ENCODE results near the gene FUT1.
A peak's percentile ranks its signal among the peaks of the same experiment; 100 is the strongest.
"Not testable (repeated sequence)": the region's sequence is repeated elsewhere in the genome, so short reads cannot be mapped to it uniquely, and the experiment has no call there.

The FUT1 gene

GRCh38 chr19:48768171-48768753, 15.8 kb upstream of the FUT1 start:
- DNase-seq = not testable (repeated sequence)

GRCh38 chr19:48765816-48766215, 13.4 kb upstream of the FUT1 start:
- DNase-seq = peak; percentile 52

GRCh38 chr19:48760504-48761205, 8.2 kb upstream of the FUT1 start:
- DNase-seq = no peak

- no peak for DNase-seq
These were observed 5.3 kb upstream of the FUT1 start for GRCh38 chr19:48757741-48758144.

GRCh38 chr19:48757089-48757675, 4.7 kb upstream of the FUT1 start:
- no peak for DNase-seq

- DNase-seq = no peak
These were observed 4.2 kb upstream of the FUT1 start for GRCh38 chr19:48756686-48757085.

- DNase-seq = no peak
These were observed 3.8 kb upstream of the FUT1 start for GRCh38 chr19:48756212-48756611.

- DNase-seq = no peak
These were observed 3.3 kb upstream of the FUT1 start for GRCh38 chr19:48755787-48756186.

GRCh38 chr19:48755084-48755641, 2.7 kb upstream of the FUT1 start, which contains the start of gene FGF21:
Gene FGF21 (plus strand): TSS chr19:48755524. CDS start chr19:48756237, 713 bp downstream.
- peak; percentile 31 for DNase-seq

- no peak for DNase-seq
These were observed 471 bp downstream of the FUT1 start for GRCh38 chr19:48751845-48752495.

- no peak for DNase-seq
These were observed 1.5 kb downstream of the FUT1 start for GRCh38 chr19:48750771-48751504.

- no peak for DNase-seq
These were observed 2.1 kb downstream of the FUT1 start for GRCh38 chr19:48750351-48750750.

- no peak for DNase-seq
These were observed 2.8 kb downstream of the FUT1 start for GRCh38 chr19:48749571-48750198.

GRCh38 chr19:48746738-48747575, 5.5 kb downstream of the FUT1 start, which contains the start of gene IZUMO1:
Gene IZUMO1 (minus strand): TSS chr19:48746909. CDS start chr19:48745859, 1,050 bp downstream.
- peak; percentile 83 for DNase-seq

GRCh38 chr19:48746110-48746509, 6.3 kb downstream of the FUT1 start:
- DNase-seq = no peak

- peak; percentile 77 for DNase-seq
These were observed 7.0 kb downstream of the FUT1 start for GRCh38 chr19:48745208-48745995.

GRCh38 chr19:48742096-48742495, 10.3 kb downstream of the FUT1 start:
- no peak for DNase-seq

- peak; percentile 41 for DNase-seq
These were observed 11.1 kb downstream of the FUT1 start for GRCh38 chr19:48741129-48741999.
